HTR-8/SVneo (cell line): ENCODE measurements around the gene METTL23.
A peak's percentile ranks its signal among the peaks of the same experiment; 100 is the strongest.

Source experiments
- DNase-seq: peaks from one replicate; pipeline ENCODE4 v3.0.0; 2011; ENCODE audit warnings: low spot score, mixed read lengths; ENCODE audit not compliant: insufficient read length
- FAIRE-seq: peaks from 2 replicates; lab custom pipeline; 2011; peaks lifted over from hg19 to GRCh38; lab: Jason Lieb, UNC

METTL23 gene

DNA sequence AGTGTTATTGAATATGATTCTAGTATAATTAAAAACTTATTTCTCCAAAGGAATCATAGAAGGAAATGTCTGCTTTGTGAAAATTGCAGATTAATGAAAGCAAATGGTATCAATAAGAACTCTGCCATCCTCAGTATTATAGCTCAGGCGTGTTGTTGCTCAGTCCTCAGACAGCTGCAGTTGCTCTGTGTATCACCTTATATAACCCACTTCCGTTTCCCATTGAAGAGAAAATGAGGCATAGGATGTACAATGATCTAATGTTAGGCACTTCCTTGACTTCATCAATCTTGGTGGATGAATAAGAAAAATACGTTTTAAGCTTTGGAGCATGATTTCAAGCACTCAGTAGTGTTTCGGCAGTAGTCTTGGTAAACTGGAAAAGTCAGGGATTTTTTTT is 25.4 kb downstream of the METTL23 start:
- DNase-seq (no peak), FAIRE-seq (no peak)

DNA sequence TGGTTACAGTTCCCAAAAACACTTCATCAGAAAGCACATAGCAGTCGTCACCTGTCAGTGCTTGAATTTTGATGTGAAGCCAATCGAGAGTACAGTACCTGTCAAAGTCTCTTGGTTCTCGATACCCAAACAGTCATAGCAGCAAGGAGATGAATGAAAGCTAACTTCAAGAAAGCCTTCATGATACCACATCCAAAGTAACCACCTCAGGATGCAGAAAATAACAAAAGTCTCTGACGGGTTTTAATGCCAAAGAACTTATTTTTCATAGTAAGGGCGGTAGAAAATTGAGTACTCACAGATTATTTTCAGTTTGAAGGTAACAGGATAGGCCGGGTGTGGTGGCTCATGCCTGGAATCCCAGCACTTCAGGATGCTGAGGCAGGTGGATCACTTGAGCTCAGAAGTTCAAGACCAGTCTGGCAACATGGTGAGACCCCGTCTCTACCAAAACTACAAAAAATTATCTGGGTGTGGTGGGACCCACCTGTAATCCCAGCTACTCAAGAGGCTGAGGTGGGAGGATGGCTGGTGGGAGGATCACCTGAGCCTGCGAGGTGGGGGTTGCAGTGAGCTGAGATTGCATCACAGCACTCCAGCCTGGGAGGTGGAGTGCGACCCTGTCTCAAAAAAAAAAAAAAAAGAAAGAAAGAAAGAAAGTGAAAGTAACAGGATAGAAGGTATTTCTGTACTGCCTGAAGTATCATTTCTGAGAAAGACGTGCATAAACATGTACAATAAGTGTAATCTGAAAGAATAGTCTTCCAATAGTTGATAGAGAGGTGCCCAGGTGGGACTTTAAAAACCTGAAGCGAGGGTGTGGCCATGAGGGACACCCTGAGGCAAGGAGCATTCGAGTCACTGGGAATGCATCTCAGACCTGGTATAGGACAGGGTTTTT is 26.7 kb downstream of the METTL23 start:
- no peak for FAIRE-seq

DNA sequence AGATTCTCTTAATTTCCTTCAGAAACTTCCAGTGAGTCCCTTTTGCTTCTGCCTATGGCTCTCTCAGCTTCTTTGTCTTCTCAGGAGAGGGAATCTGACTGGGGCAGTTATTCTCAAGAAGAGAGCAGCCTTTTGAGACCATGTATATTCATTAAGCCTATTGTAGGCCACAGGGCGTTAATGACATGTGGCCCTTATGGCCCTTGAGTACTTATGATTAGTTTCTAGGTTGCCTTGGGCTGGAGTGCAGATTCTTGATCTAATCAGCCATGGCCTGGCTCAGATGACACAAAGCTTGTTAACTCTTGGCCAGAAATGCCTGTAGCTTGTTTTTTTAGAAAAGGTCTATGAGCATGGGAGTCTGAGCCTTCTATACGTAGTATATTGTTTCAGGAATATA is 28.6 kb downstream of the METTL23 start:
- no peak for DNase-seq
- FAIRE-seq, result no peak

More for the DNA sequence above, 26.7 kb downstream of the METTL23 start:
- no peak for DNase-seq

DNA sequence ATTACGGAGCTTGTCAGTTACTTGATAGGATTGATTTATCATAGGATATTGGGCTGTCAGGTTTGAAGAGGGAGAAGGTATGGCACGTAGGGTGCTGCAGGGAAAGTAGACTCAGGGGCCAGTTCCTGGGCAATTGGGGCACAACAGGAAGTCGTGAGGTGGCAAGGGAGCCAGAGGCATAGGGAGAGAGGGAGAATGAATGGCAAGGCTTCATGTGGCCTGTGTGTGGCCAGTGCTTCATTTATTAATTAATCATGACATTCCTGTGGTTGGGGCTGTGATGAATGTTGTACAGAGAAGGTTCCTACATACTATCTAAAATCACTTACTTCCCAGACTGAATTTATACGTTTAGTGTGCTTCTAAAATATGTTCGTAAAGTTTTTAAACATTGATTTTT is 30.6 kb downstream of the METTL23 start:
- DNase-seq (no peak), FAIRE-seq (no peak)

DNA sequence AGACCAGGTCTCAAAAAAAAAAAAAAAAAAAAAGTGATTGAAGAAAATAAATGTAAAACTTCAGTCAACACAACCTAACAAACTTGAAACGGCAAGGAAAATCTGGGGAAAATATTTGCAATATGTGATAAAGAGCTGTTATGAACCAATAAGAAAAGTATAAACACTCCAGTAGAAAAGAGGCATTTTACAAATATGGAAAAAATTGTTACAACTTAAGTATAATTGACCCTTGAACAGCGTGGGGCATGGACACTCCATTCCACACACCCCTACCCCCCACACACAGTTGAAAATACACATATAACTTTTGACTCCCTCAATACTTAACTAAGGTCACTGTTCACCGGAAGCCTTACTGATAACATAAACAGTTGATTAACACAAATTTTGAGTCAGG is 31.9 kb downstream of the METTL23 start:
- no peak for DNase-seq
- FAIRE-seq, result no peak

DNA sequence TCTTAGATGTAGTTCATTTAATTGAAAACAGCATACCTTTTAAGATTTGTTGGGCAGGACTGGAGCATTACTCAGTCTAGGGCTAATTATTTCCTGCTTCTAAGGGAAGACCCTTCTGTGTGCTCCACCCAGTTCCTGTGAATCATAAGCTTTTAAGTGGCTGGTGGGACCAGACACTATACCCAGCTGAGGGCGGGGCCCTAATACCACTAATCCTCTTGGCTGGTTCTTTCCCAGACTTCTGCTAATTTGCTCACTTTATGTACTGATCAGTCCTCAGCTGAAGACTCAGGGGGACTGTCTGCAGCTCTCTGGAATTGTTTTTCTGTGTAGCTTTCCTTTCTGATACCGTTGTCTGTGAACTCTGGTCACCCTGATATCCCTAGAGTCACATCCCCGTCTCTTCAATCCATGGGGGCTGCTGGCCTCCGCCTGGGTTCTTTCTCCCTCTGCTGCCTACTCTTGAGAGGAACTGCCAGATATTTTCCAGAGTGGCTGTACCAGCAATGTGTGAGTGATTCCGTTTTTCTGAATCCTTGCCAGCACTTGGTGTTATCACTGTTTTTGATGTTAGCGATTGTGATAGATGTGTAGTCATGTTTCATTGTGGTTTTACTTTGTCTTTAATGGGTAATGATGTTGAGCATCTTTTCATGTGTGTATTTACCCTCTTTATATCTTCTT is 46.3 kb downstream of the METTL23 start:
- peak; percentile 89 for DNase-seq
- peak; percentile 74 for FAIRE-seq

DNA sequence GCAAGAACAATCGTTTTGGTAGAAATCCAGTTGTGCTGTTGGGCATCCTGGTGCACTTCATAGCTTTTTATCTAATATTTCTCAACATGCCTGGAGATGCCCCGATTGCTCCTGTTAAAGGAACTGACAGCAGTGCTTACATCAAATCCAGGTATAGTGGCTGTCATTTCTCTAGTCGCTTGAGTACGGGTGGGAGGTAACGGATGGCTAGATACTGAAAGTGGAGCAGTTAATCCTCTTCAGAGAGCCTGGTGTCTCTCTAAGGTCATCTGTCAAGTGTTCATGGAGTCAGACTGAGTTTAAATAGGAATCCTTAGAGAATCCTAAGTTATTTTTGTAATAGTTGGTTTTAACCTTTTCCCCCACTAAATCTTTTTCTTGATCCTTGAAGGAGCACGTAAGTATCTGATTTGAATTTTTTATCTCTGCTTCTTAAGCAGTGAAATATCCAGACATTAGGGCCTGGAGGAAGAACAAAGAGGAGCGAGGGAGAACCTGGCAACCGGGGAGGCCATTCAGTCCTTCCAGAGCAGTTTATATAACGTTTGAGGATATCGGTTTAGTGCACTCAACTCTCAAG is 48.5 kb downstream of the METTL23 start:
- FAIRE-seq, result no peak

DNA sequence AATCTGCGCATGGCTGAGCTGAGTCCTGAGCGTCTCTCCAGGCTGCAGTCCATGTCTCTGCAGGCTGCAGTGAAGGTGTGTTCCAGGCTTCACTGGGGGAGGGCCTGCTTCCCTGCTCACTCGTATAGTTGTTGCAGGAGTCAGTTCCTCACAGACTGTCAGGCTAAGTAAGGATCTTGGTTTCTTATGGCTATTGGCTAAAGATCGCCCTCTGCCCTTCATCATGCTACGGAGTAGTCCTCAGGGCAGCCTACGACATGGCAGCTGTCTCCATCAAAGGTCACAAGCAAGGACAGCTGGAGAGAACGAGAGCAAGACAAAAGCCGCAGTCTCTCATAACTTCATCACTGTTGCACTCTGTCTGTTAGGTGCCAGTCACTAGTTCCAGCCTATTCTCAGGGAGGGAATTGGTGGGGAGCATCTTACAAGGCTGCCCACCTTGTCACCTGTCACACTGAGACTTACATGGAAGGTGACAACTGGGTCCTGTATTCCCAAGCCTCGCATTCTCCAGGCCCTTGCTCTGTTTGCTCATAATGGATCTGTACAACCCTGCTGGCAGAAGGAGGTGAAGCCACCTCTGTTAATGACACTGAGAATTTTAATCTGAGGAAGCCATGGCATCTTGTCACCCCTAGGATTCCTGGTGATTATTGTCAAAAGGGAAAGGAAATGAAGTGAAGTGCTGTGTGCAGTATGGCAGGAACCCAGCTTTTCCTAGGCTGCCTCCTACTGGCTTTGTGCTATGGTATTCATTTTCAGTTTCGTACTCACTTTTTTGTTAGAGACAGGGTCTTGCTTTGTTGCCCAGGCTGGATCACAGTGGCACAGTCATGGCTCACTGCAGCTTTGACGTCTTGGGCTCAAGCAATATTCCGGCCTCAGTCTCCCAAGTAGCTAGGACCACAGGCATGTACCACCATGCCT is 54.7 kb downstream of the METTL23 start:
- FAIRE-seq, result peak; percentile 31
- no peak for DNase-seq

More for the DNA sequence above, 48.5 kb downstream of the METTL23 start:
- no peak for DNase-seq

DNA sequence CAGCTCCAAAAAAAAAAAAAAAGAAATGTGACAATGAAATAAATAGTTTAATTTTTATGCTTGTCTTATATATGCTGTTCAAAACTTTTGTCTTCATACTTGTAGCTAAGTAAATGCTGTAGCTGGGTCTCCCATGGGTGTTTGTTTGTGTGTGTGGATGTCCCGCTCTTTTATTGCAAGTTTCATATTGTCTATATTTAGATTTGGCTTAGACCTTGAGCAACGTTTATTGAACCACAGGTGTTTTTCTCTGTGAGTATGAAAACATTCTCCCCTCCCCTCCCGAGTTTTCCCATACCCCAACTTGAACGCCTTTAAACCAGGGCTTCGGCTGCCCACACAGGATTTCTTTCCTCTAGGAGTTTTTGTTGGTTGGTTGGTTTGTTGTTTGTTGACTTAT is 56.5 kb downstream of the METTL23 start:
- DNase-seq (no peak), FAIRE-seq (no peak)
